ENCODE results near the gene CDKAL1.

The CDKAL1 gene

GRCh38 chr6:20708367-20709124, 174.3 kb downstream of the CDKAL1 start:
- no peak for TF ChIP-seq FOXP2 (optimal IDR thresholded peaks at IDR 0.05; ENCODE audit: borderline replicate concordance, extremely low read depth, extremely low read length, insufficient read depth)

GRCh38 chr6:20709451-20709850, 175.2 kb downstream of the CDKAL1 start:
- TF ChIP-seq TAF1 (IDR thresholded peaks at IDR 0.05; ENCODE audit: borderline replicate concordance, insufficient read depth, low read length): no peak
- no peak for TF ChIP-seq REST (IDR thresholded peaks at IDR 0.05; ENCODE audit: insufficient read depth in 1 of 2, low read depth in 2 of 2, low read length in 2 of 2)
- no peak for TF ChIP-seq POLR2AphosphoS5 (IDR thresholded peaks at IDR 0.05; ENCODE audit: low read depth, low read length)
- TF ChIP-seq FOXP2 (optimal IDR thresholded peaks at IDR 0.05; ENCODE audit: borderline replicate concordance, extremely low read depth, extremely low read length, insufficient read depth): no peak
- TF ChIP-seq SIN3A (IDR thresholded peaks at IDR 0.05; ENCODE audit: borderline replicate concordance, insufficient read depth, low read length): no peak

- TF ChIP-seq REST (IDR thresholded peaks at IDR 0.05; ENCODE audit: insufficient read depth in 1 of 2, low read depth in 2 of 2, low read length in 2 of 2): no peak
- no peak for TF ChIP-seq POLR2AphosphoS5 (IDR thresholded peaks at IDR 0.05; ENCODE audit: low read depth, low read length)
- TF ChIP-seq TAF1 (IDR thresholded peaks at IDR 0.05; ENCODE audit: borderline replicate concordance, insufficient read depth, low read length): no peak
- no peak for TF ChIP-seq SIN3A (IDR thresholded peaks at IDR 0.05; ENCODE audit: borderline replicate concordance, insufficient read depth, low read length)
- no peak for TF ChIP-seq FOXP2 (optimal IDR thresholded peaks at IDR 0.05; ENCODE audit: borderline replicate concordance, extremely low read depth, extremely low read length, insufficient read depth)
These were observed 176.1 kb downstream of the CDKAL1 start for GRCh38 chr6:20710341-20710740.

- no peak for TF ChIP-seq POLR2AphosphoS5 (IDR thresholded peaks at IDR 0.05; ENCODE audit: low read depth, low read length)
- no peak for TF ChIP-seq SIN3A (IDR thresholded peaks at IDR 0.05; ENCODE audit: borderline replicate concordance, insufficient read depth, low read length)
- no peak for TF ChIP-seq FOXP2 (optimal IDR thresholded peaks at IDR 0.05; ENCODE audit: borderline replicate concordance, extremely low read depth, extremely low read length, insufficient read depth)
- no peak for TF ChIP-seq TAF1 (IDR thresholded peaks at IDR 0.05; ENCODE audit: borderline replicate concordance, insufficient read depth, low read length)
These were observed 177.3 kb downstream of the CDKAL1 start for GRCh38 chr6:20711518-20711917.

GRCh38 chr6:20712011-20712410, 177.8 kb downstream of the CDKAL1 start:
- TF ChIP-seq TAF1 (IDR thresholded peaks at IDR 0.05; ENCODE audit: borderline replicate concordance, insufficient read depth, low read length) (no peak), POLR2AphosphoS5 (IDR thresholded peaks at IDR 0.05; ENCODE audit: low read depth, low read length) (no peak), SIN3A (IDR thresholded peaks at IDR 0.05; ENCODE audit: borderline replicate concordance, insufficient read depth, low read length) (no peak), REST (IDR thresholded peaks at IDR 0.05; ENCODE audit: insufficient read depth in 1 of 2, low read depth in 2 of 2, low read length in 2 of 2) (no peak), FOXP2 (optimal IDR thresholded peaks at IDR 0.05; ENCODE audit: borderline replicate concordance, extremely low read depth, extremely low read length, insufficient read depth) (no peak)

- TF ChIP-seq POLR2AphosphoS5 (IDR thresholded peaks at IDR 0.05; ENCODE audit: low read depth, low read length) (no peak), SIN3A (IDR thresholded peaks at IDR 0.05; ENCODE audit: borderline replicate concordance, insufficient read depth, low read length) (no peak), REST (IDR thresholded peaks at IDR 0.05; ENCODE audit: insufficient read depth in 1 of 2, low read depth in 2 of 2, low read length in 2 of 2) (no peak), TAF1 (IDR thresholded peaks at IDR 0.05; ENCODE audit: borderline replicate concordance, insufficient read depth, low read length) (no peak), FOXP2 (optimal IDR thresholded peaks at IDR 0.05; ENCODE audit: borderline replicate concordance, extremely low read depth, extremely low read length, insufficient read depth) (no peak)
These were observed 181.0 kb downstream of the CDKAL1 start for GRCh38 chr6:20715135-20715806.
